Prostate gland (tissue), 2 donors: ENCODE data around the gene ACTA2.

Experiments used
- CTCF ChIP-seq, 4 experiments: fragments of 200-600 bp in 2 of 4; fragments of 450-650 bp in 2 of 4; sonication (generic) in 2 of 4; IDR thresholded peaks; 1 replicate in 3 of 4; 2 replicates in 1 of 4; pipeline ENCODE4 v1.5.1; 2016 to 2019; ENCODE audit warnings: antibody characterized with exemption in 4 of 4, mild to moderate bottlenecking in 2 of 4, moderate library complexity in 2 of 4
- POLR2A ChIP-seq: fragments of 450-650 bp; IDR thresholded peaks from one replicate; pipeline ENCODE4 v1.6.1; 2016; ENCODE audit warnings: antibody characterized with exemption, mild to moderate bottlenecking
- POLR2AphosphoS5 ChIP-seq: sonication (generic); formaldehyde crosslinking; IDR thresholded peaks from one replicate; pipeline ENCODE4 v1.6.1; 2017; ENCODE audit warnings: antibody characterized with exemption

- no peak for TF ChIP-seq POLR2AphosphoS5
- TF ChIP-seq CTCF (IDR thresholded peaks at IDR 0.05) = no peak
- TF ChIP-seq POLR2A = no peak
These were observed 30.5 kb downstream of the ACTA2 start for GRCh38 chr10:88922041-88922440.
